Amniotic epithelial cell (primary cell): Measurements from ENCODE around the gene KRT7.
"Not testable (repeated sequence)": the region's sequence is repeated elsewhere in the genome, so short reads cannot be mapped to it uniquely, and the experiment has no call there.

Experiments
- DNase-seq: peaks from one replicate; pipeline ENCODE4 v3.0.0-alpha.2; 2010; ENCODE audit warnings: low read depth

The KRT7 gene

DNA sequence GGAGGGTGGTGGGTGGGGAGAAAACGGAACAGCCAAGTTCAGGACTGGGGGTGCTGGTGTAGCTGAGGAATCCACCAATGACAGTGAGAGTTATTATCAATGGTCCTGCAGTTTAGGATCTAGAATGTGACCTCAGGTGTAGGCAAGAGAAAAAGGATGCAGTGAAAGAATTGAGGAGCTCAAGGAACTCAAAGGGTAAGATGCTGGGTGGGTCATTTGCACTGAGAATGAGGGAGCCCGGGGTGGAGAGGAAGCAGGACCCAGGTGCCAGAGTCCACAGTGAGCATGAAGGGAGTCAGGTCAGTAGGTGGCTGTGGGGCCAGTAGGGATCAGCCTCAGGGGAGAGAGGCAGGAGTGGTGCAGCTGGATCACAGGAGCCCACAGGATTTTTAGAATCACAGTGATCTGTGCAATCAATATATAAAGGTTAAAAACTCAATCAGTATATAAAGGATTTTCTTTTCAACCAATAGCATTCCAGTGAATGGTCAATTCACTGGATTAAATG is 3.2 kb upstream of the KRT7 start:
- DNase-seq, result no peak

- DNase-seq, result peak; percentile 74
Observed at GRCh38 chr12:52230364-52231281, 2.4 kb upstream of the KRT7 start.

DNA sequence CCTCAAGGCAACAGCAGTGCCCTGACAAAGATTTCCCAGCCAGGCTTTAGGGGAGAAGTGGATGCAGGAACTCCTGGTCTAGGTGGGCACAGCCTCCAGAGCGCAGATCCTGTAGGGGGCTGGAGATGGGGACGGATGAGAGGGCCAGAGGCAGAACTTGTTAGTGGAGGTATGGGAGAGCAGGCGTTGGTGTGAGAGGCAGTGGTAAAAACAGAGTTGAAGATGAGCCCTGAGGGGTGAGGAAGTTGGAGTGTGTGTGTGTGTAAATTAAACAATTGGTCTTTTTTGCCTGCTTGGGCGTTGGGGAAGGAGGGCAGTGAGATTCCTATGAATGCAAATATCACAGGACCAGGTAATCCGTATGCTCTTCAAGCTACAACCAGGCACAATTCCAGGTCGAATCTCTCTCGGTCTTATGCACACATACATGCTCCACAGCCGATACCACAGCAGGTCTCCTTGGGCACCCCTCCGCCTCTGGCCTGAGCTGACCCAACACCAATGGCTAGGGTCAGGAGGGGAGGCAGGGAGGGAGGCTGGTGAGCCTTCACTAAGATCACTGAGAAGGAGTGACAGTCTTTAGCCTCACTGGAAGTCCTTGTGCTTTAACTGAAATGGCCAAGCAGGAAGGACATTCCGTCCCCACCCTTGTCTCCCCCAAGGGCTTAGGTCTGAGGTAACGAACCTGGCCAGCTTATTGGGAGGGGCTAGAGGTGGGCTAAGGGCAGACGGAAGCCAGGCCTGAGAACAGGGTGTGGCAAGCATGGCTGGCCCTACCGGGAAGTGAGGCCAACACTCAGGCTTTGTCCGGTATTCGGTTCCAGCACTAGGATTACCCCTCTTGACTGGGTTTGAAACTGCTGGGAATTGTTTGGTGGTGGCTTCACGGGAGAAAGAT is 1.5 kb upstream of the KRT7 start:
- DNase-seq, result no peak

GRCh38 chr12:52232203-52232673 is 805 bp upstream of the KRT7 start:
- no peak for DNase-seq

- DNase-seq, result no peak
Observed at GRCh38 chr12:52233462-52234207, 592 bp downstream of the KRT7 start.

DNA sequence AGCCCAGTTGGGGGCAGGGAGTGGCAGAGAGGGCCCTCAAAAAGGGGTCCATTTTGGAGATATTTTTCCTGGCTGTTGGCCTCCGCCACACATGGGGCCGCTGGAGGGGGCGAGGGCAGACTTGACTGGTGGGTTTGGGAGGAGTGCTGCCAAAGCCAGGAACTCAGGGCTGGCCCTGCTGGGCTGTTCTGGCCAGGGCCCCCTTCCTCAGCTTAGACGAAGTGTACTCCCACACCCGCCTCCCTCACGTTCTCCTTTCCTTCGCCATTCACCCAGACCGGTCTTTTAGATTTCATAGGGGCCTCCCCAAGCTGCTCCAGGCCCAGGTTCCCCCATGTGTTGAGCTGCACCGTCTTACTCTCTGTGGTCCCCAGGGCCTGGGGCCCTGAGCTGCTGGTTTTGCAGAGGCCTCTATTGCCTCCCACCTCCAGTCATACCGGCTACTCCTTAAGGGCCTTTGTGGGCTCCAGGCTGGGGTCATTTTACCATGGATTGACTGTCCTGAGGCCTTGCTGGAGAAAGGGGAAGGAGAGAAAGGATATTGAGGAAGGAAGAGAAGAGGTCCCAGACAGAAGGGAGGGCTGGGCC is 1.3 kb downstream of the KRT7 start:
- no peak for DNase-seq

GRCh38 chr12:52235001-52235764 is 2.1 kb downstream of the KRT7 start:
- DNase-seq, result no peak

DNA sequence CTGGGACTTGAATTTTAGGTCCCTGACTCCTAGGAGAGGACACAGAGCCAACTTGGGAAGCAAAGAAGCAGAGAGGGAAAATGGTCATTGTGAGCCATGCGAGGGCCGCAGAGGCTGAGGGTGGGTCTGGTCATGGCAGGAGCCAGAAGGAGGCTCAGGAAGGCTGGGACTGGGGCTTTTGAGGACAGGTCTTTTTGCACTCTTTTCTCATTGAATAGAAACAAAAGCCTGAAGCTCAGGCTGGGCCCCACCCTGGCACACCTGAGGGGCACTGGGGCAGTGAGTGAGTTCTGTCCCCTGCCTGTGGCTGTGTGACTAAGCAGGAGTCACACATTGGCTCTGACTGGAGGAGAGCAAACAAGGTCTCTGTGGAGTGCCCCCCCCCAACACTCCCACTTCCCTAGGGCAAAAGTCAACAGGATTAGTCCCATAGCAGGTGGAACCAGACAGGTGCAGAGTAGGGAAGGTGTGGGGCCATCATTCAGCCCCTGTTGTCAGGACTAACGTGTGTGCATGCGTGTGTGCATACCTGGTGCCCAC is 2.8 kb downstream of the KRT7 start:
- DNase-seq, result no peak

DNA sequence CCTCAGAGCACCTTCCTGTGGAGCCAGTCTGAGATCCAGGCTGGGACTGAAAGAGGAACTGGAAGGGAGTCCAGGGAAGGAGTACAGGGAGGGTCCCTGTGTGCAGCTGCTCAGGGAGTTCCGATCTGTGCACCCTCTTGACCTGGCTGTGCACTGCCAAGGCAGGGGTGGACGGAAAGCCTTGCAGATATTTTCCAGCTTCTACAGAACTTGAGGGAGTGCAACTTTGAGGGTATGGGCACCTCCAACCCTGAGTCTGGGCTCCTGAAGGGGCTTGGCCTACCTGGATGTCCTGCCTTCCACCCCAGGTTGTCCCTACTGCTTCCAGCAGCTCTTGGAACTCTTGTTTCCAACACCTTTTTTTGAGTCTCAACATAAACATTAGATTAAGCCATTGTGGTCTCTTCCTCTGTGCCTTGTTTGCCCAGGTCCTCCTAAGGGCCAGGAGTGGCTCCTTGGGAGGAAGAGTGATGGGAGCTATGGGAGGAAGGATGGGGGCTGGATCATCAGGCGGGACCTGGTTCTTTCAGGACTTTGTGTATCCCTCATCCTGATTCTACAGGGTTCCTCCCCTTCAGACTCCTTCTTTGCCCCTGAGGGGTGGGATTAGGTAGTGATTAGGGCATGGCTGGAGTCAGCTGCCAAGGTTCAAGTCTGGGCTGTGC is 3.5 kb downstream of the KRT7 start:
- DNase-seq, result no peak

- peak; percentile 47 for DNase-seq
Observed at GRCh38 chr12:52238207-52238840, 5.3 kb downstream of the KRT7 start.

DNA sequence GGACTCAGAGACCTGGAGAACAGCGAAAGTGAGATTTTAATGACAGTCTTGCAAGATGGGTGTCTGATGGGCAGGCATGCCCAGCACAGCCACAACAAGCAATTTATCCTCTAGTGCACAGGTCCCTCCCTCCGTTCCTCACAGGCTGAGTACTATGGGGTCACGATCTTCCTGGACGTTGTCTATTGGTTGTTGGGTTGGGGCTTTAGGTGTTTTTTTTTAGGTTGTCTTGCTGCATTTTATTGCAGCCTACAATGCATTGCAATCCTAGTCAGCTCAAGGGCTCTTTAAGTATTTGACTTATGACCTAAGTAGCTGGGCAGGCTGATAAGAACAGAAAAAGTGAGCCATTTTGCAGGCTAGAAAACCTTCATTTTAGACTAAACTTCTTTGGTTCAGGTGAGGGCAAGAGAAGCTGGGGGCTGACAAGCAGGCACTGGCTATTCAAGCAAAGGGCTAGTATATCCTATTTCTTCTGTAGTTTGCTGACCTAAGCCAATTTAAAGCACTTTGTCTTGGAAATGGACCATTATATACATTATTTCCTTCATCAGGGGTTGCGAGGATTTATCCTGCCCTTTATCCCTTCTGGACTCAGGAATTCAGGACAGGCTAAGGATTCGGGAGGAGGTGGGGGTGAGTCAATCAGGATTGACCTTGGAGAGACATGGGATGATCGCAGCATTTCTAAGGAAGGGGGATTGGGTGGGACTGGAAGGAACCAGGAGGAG is 6.0 kb downstream of the KRT7 start:
- DNase-seq, result peak; percentile 44

DNA sequence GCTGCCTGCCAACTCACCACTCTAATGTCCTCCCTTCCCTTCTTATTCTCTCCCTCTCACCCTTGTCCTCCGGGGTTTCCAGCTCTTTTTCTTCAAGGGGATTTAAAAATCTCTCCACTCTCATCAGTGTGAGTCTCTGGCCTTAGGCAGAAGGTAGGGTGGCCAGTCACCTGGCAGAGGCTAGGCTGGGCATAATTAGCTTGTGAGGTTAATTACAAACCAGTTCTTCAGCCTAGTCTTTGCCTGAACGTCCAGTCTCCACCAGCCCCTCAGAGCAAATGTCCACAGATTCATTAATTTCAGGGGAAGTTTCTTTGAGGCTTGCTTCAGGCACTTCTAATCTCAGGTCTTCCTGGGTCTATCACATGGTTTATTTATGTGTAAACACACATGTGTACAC is 6.7 kb downstream of the KRT7 start:
- no peak for DNase-seq

- not testable (repeated sequence) for DNase-seq
Observed at GRCh38 chr12:52240247-52240646, 7.2 kb downstream of the KRT7 start.

GRCh38 chr12:52241205-52241842 is 8.3 kb downstream of the KRT7 start:
- DNase-seq, result no peak

- DNase-seq, result no peak
Observed at GRCh38 chr12:52242442-52243258, 9.6 kb downstream of the KRT7 start.

GRCh38 chr12:52243259-52243855 is 10.3 kb downstream of the KRT7 start:
- peak; percentile 26 for DNase-seq
